H4 (cell line): ENCODE results near the gene FAM229A. TPM values are rescaled to one million over a fixed set of nuclear protein-coding genes. Genes with fewer than 3 reads are reported as not detected.

ENCODE experiments used
- DNase-seq: peaks from one replicate; pipeline ENCODE4 v3.0.0-alpha.2; 2015; ENCODE audit warnings: low spot score
- total RNA-seq: library from RNA; depleted of rRNA; stranded (reverse); fragments of >200 nt; shearing (Covaris generic); gene quantifications from 2 replicates; pipeline ENCODE4 v1.2.3, GENCODE V29; 2014; rRNA removed

FAM229A gene
- total RNA-seq, 1 experiment from 2014 or later: 0.12 TPM

- DNase-seq: no peak
Measured at GRCh38 chr1:32331549-32331948, 30.7 kb downstream of the FAM229A start.

- DNase-seq: no peak
Measured at GRCh38 chr1:32330558-32331151, 31.6 kb downstream of the FAM229A start.

GRCh38 chr1:32329931-32330466 lies 32.3 kb downstream of the FAM229A start:
- DNase-seq: no peak

- DNase-seq: no peak
Measured at GRCh38 chr1:32327204-32327603, 35.1 kb downstream of the FAM229A start.

DNA sequence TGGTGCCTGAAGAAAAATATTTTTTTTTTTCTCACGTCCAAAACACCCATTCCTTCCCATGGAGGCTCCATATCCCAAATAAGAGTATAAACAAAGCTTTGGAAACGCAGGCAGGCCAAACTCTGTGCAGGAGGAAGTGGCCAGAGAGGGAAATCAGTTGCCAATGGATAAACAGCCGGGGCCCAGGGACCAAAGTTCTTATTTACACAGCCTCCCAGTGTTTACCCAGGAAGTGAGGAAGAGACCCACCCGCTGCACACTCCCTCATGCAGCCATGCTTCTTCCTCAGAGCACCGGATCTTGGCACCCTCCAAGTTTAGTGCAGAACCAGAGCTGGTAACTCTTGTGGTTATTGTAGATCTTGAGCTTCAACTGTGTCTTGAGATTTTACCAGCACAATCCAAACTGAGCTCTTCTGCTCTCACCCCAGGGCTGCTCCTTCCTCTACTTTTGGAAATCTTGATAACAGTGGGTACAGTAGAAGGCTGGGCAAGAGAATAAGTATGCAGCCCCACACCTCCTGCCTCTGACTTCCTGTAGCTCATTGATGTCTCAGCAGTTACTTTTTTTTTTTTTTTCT lies 40.5 kb downstream of the FAM229A start:
- no peak for DNase-seq

GRCh38 chr1:32318127-32318869 lies 44.0 kb downstream of the FAM229A start:
- no peak for DNase-seq

GRCh38 chr1:32316903-32317277 lies 45.4 kb downstream of the FAM229A start:
- no peak for DNase-seq

- DNase-seq: no peak
Measured at GRCh38 chr1:32311709-32312393, 50.4 kb downstream of the FAM229A start.

Other genes with a start within 250 kb of the FAM229A start
- gene TXLNA, start 182.8 kb downstream of the FAM229A start, total RNA-seq: 47.5 and 50.4 TPM in 2 replicates
- gene CCDC28B, start 161.9 kb downstream of the FAM229A start, total RNA-seq: 25.1 and 36.3 TPM in 2 replicates
- gene IQCC, start 156.8 kb downstream of the FAM229A start, total RNA-seq: 2.6 and 4.3 TPM in 2 replicates
- gene DCDC2B, start 153.4 kb downstream of the FAM229A start, total RNA-seq: not detected in 2 replicates
- gene TMEM234, start 140.1 kb downstream of the FAM229A start, total RNA-seq: 3.5 and 8.1 TPM in 2 replicates
- gene EIF3I, start 140.1 kb downstream of the FAM229A start, total RNA-seq: 619 and 664 TPM in 2 replicates
- gene FAM167B, start 115.3 kb downstream of the FAM229A start, total RNA-seq: 0.56 TPM in 1 of 2 replicates, not detected in the other
- not detected in 2 replicates for gene LCK, start 111.2 kb downstream of the FAM229A start, total RNA-seq
- gene HDAC1, start 70.4 kb downstream of the FAM229A start, total RNA-seq: 115 and 126 TPM in 2 replicates
- gene MARCKSL1, start 26.3 kb downstream of the FAM229A start, total RNA-seq: 102 and 133 TPM in 2 replicates
- gene TSSK3, start 54 bp upstream of the FAM229A start, total RNA-seq: 0.08 and 0.90 TPM in 2 replicates
- 47.0 and 47.5 TPM in 2 replicates for gene BSDC1, start 32.0 kb upstream of the FAM229A start, total RNA-seq
- 0.02 TPM in 1 of 2 replicates, not detected in the other for gene ZBTB8B, start 102.6 kb upstream of the FAM229A start, total RNA-seq
- gene ZBTB8A, start 176.9 kb upstream of the FAM229A start, total RNA-seq: 5.1 and 6.6 TPM in 2 replicates